Calu3 (cell line): ENCODE data around the gene EXOC2. TPM values are rescaled to one million over a fixed set of nuclear protein-coding genes. Genes with fewer than 3 reads are reported as not detected.

Experiments used
- BruUV-seq: library from RNA; stranded (reverse); fragments of 400-500 nt; replicated peaks from 2 replicates; lab custom pipeline; 2021; lab: Mats Ljungman, UMichigan
- CTCF ChIA-PET: fragments of 300-600 bp; sonication (Branson Sonifier 250); formaldehyde crosslinking; loops from one replicate; lab custom pipeline; 2022; ENCODE audit warnings: antibody characterized with exemption; lab: Charles Lee
- DNase-seq: peaks from one replicate; pipeline ENCODE4 v3.0.0; 2022
- H3K27ac Mint-ChIP-seq: one replicate; pipeline ENCODE4 v1.8.0; 2022; ENCODE audit warnings: mixed read lengths; ENCODE audit not compliant: unreplicated experiment
- H3K27me3 Mint-ChIP-seq: one replicate; pipeline ENCODE4 v1.8.0; 2022; ENCODE audit warnings: mixed read lengths; ENCODE audit not compliant: unreplicated experiment
- H3K36me3 Mint-ChIP-seq: one replicate; pipeline ENCODE4 v1.8.0; 2022; ENCODE audit warnings: mild to moderate bottlenecking, moderate library complexity, mixed read lengths; ENCODE audit not compliant: insufficient read depth, unreplicated experiment
- H3K4me1 Mint-ChIP-seq: one replicate; pipeline ENCODE4 v1.8.0; 2022; ENCODE audit warnings: mild to moderate bottlenecking, low read depth, mixed read lengths; ENCODE audit not compliant: unreplicated experiment
- H3K4me3 Mint-ChIP-seq: one replicate; pipeline ENCODE4 v1.8.0; 2022; ENCODE audit warnings: mild to moderate bottlenecking, low read depth, moderate library complexity, mixed read lengths; ENCODE audit not compliant: unreplicated experiment
- H3K9me3 Mint-ChIP-seq: one replicate; pipeline ENCODE4 v1.8.0; 2022; ENCODE audit warnings: low read depth, mixed read lengths; ENCODE audit not compliant: unreplicated experiment
- intact Hi-C: fragments of 100-400 bp; cut with micrococcal nuclease; formaldehyde crosslinking; loops from one replicate; pipeline ENCODE4 v1.10.0; 2022; ENCODE audit not compliant: unreplicated experiment
- total RNA-seq: library from RNA; stranded (reverse); gene quantifications from 2 replicates; pipeline ENCODE4 v1.2.3, GENCODE V29; 2022
- TF ChIP-seq, protein P1 (sequence below): fragments of 200-600 bp; IDR thresholded peaks from one replicate; pipeline ENCODE4 v1.8.0; 2022; ENCODE audit warnings: antibody characterized with exemption; ENCODE audit not compliant: unreplicated experiment

EXOC2 gene
- total RNA-seq, 1 experiment from 2014 or later: 13.2 TPM

DNA sequence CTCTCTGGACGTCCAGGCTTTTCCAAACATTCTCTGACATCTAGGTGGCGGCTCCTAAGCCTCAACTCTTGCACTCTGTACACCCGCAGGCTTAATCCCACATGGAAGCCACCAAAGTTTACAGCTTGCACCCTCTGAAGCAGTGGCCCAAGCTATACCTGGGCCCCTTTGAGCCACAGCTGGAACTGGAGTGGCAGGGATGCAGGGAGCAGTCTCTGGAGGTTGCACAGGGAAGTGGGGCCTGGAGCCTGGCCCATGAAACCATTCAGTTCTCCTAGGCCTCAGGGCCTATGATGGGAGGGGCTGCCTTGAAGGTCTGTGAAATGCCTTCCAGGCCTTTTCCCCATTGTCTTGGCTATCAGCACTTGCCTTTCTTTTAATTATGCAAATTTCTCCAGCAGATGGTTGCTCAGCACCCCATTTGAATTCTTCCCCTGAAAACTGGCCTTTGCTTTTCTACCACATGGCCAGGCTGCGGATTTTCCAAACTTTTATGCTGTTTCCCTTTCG, 236.5 kb downstream of the EXOC2 start:
- Mint-ChIP-seq H3K4me3 (no peak overlapping the region), H3K36me3 (no peaks in the 10 kb centered on the region), H3K27me3 (peaks cover 12% of the 10 kb centered on the region), H3K4me1 (no peaks in the 10 kb centered on the region), H3K9me3 (no peaks in the 10 kb centered on the region), H3K27ac (no peak overlapping the region)
- no peak for DNase-seq
- CTCF ChIA-PET: no interaction called here
- intact Hi-C loops: no loop called here
- TF ChIP-seq, protein P1, sequence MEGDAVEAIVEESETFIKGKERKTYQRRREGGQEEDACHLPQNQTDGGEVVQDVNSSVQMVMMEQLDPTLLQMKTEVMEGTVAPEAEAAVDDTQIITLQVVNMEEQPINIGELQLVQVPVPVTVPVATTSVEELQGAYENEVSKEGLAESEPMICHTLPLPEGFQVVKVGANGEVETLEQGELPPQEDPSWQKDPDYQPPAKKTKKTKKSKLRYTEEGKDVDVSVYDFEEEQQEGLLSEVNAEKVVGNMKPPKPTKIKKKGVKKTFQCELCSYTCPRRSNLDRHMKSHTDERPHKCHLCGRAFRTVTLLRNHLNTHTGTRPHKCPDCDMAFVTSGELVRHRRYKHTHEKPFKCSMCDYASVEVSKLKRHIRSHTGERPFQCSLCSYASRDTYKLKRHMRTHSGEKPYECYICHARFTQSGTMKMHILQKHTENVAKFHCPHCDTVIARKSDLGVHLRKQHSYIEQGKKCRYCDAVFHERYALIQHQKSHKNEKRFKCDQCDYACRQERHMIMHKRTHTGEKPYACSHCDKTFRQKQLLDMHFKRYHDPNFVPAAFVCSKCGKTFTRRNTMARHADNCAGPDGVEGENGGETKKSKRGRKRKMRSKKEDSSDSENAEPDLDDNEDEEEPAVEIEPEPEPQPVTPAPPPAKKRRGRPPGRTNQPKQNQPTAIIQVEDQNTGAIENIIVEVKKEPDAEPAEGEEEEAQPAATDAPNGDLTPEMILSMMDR: no peak
- BruUV-seq: no TSS peak

DNA sequence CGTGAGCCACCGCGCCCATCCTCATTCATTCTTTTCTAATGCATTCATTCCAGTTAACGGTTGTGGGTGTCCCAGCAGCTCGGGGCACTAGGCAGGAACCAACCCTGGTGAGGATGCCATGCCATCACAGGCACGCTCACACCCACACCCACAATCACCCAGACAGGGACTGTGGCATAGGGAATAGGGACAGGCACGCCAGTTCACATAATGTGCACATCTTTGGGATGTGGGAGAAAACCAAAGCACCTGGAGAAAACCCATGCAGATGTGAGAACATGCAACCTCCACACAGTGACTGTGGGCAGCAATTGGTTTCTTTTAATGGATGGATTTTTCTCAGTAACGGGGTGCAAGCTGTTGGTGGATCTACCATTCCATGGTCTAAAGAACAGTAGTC, 237.1 kb downstream of the EXOC2 start:
- BruUV-seq: no TSS peak
- TF ChIP-seq, protein P1: no peak
- no peak overlapping the region for H3K4me3 Mint-ChIP-seq
- H3K4me1 Mint-ChIP-seq: no peaks in the 10 kb centered on the region
- no peaks in the 10 kb centered on the region for H3K36me3 Mint-ChIP-seq
- CTCF ChIA-PET: no interaction called here
- intact Hi-C loops: no loop called here
- no peak for DNase-seq
- H3K27ac Mint-ChIP-seq: no peak overlapping the region
- H3K27me3 Mint-ChIP-seq: peaks cover 12% of the 10 kb centered on the region
- H3K9me3 Mint-ChIP-seq: no peaks in the 10 kb centered on the region

DNA sequence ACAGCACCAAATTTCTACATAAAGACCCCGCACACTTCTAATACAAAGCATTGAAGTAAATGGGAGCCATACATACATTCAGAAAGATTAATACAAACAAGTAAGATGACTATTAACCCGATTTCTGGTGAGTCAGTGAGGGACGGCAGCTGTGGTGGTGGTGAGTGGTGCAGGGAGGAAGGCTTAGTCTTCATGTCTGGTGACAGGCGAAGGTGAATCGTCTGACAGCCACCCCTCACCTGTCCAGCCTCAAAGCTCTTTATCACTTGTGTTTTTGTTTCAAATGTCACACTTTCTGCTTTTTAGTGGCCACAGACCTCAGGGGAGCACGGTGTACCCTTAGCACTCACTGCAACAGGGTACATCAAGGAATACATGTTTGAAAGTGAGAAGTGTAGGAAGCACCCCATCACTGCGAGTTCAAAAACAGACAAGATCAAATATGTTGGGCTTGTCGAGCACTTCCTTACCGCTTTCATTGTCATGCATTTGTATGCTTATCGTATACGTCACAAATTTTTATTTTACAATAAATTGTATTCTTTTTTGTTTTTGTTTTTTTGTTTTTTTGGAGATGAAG, 237.8 kb downstream of the EXOC2 start:
- Mint-ChIP-seq H3K4me3 (no peak overlapping the region), H3K36me3 (no peaks in the 10 kb centered on the region), H3K27ac (no peak overlapping the region), H3K4me1 (no peaks in the 10 kb centered on the region), H3K27me3 (peaks cover 12% of the 10 kb centered on the region), H3K9me3 (no peaks in the 10 kb centered on the region)
- BruUV-seq: no TSS peak
- CTCF ChIA-PET: no interaction called here
- intact Hi-C loops: no loop called here
- TF ChIP-seq, protein P1: no peak
- DNase-seq: no peak

DNA sequence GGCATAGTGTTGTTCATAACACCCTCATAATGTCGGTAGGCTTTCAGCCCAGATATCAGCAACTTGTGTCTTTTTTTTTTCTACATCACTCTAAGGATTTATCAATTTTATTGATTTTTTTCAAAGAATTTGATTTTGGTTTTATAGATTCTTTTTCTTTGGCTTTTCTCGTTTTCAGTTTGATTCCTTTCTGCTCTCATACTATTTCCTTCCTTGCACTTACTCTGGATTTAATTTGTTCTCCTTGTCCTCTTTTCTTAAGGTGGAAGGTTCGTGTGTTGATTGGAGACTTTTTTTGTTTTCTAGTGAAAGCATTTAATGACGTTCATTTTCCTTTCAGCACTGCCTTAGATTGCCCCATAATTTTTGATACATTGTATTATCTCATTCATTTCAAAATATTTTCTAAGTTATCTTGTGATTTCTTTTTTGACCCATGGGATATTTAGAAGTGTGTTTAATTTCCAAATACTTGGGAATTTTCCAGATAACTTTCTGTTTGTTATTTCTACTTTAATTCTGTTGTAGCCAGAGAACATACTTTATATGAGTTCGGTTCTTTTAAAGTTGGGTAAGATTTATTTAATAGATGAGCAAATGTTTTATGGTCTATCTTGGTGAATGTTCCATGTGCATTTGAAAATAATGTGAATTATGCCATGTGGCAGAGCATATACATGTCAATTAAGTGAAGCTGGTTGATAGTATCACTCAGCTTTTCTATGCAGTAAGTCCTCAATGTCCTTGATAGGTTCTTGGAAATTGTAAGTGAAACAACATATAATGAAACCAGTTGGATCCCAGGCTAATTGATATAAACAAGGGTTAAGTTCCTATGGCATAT, 238.6 kb downstream of the EXOC2 start:
- Mint-ChIP-seq H3K36me3 (no peaks in the 10 kb centered on the region), H3K9me3 (no peaks in the 10 kb centered on the region), H3K27me3 (peaks cover 12% of the 10 kb centered on the region), H3K27ac (no peak overlapping the region), H3K4me1 (no peaks in the 10 kb centered on the region), H3K4me3 (no peak overlapping the region)
- CTCF ChIA-PET: no interaction called here
- TF ChIP-seq, protein P1: no peak
- intact Hi-C loops: no loop called here
- no peak for DNase-seq
- BruUV-seq: no TSS peak
